Cerebellar cortex (tissue), 1 donor: ENCODE measurements around the gene EFHD1.
"Not testable (repeated sequence)": the region's sequence is repeated elsewhere in the genome, so short reads cannot be mapped to it uniquely, and the experiment has no call there.

Source experiments
- DNase-seq: peaks from one replicate; pipeline ENCODE4 v3.0.0-alpha.2; 2015; ENCODE audit warnings: low spot score

The EFHD1 gene

DNA sequence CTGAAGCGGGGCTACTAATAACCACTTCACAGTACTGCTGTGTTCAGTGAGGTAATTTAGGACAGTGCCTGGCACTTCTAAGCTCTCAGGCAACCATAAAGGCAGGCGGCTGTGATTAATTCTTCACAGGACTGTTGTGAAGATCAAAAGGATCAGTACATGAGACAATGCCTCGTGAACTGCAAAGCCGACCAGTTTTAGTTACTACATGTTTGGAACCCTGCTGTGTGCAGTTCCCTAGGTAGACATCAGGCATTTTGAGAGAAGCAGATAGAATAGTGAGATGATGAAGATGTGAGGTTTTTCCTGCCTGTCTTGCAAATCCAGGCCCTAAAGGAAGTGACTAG lies 19.1 kb downstream of the EFHD1 start:
- no peak for DNase-seq

GRCh38 chr2:232653441-232653840 lies 20.0 kb downstream of the EFHD1 start:
- no peak for DNase-seq

DNA sequence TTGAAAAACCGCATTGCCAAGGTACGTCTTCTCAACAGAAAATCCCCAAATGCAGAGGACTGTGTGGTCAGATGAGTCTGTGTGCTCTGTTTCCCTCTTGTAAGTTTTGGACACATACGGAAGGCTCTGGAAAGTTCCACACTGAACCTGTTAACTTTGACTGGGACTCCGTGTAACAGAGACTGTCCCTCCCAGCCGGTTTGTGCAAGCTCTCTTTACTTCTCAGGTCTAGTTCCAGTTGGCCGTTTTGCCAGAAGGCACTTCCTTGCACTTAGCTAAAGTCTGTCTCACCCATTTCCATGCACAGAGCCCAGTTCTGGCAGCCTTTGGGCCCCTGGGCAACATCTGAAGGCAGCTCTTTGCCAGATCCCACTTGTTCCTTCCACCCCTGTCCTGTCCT lies 22.0 kb downstream of the EFHD1 start:
- DNase-seq, result no peak

DNA sequence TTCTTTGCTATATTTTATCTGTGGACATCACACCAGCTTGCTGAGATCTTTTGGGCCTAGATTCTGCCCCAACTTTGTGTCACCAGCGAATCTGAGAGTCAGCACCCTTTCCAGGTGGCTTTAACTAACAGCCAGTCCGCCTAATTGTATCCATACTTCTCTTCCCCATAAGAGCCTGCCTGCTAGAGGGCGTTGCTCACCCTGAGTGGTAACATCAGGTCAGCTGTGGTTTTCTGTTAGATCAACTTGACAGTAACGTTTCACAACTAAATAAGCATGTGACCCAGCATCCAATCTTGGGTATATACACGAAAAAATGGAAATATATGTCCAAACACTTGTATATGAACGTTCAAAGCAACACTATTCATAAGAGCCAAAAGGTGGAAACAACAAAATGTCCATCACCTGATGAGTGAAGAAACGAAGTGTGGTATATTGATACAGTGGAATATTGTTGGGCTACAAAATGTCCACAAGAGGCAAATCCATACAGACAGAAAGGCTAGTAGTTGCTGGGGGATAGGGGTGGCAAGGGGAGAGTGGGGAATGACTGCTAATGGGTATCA lies 24.9 kb downstream of the EFHD1 start:
- no peak for DNase-seq

DNA sequence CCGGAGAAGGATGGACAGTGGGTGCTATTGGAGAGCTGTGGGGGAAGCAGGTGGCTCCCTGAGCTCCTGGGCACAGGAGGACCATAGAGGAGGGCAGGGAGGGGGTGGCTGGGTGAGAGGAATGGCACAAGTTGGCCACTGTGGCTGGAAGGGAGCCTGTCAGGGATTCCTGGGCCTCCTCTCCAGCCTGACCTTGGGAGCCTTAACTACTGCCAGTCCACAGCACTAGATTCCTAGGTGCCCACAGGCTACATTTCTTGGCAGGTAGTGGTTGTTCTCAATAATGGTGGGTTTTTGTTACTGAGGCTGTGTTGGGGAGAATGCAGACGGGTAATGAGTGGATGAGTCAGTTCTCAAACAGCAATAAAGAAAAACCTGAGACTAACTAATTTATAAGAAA lies 26.0 kb downstream of the EFHD1 start:
- DNase-seq, result no peak

DNA sequence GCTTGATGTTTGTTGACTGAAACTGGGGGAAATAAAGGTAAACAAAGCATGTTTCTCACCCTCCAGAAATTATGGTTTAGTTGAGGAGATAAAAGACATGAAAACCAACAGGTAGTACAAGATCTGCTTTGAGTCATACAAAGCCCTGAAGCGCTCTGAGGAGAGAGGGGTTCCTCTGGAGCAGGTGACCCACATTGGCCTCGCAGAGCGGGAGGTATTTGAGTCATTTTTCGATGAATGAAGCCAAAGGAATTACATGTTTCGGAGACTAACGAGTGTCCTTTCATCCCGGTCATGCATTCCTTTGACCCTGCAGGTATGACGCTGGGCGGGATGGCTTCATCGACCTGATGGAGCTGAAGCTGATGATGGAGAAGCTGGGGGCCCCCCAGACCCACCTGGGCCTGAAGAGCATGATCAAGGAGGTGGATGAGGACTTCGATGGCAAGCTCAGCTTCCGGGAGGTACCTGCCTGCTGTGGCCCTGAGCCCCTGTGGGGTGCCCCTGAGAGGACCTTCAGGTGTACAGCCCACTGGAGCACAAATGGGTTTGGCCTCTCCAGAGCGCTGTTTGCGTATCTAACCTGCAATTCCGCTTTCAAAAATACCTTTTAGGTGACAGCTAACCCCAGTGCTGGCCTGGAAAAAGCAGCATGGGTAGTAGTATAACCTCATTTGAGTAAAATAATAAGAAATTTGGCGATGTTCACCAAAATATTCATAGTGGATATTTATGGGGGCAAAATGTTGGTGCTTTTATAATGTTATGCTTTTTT lies 29.3 kb downstream of the EFHD1 start:
- no peak for DNase-seq

GRCh38 chr2:232666051-232666805 lies 32.8 kb downstream of the EFHD1 start:
- DNase-seq, result peak; percentile 81

DNA sequence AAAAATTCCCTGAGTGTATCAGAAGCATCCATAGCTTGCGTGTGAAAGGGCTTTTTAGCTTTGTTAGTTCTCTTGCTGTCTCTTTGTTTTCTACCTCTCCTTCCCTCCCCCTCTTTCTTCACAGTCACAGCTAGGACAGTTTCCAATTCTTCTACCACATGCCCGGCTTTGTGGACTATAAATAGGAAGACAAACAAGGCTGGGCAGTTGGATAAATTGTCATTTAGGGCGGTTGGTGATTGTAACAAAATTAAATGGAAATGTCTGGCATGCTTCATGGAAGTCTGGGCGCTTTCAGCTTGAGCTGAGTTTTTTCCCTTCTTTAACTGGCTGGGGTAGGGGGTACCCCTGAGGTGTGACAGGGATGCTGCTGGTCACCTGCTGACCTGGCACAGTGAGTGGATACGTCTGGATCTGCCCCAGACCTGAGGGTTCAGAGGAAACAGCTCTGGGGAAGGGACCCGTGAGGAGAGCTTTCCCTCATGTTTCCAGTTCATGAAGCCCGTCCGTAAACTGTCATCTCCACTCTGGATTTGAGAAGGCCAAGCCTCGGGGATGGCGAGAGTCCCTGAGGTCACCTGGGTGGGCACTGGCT lies 34.7 kb downstream of the EFHD1 start:
- peak; percentile 77 for DNase-seq

- DNase-seq, result peak; percentile 31
Observed at GRCh38 chr2:232668805-232669444, 35.5 kb downstream of the EFHD1 start.

GRCh38 chr2:232672588-232672987 lies 39.2 kb downstream of the EFHD1 start:
- DNase-seq, result no peak

DNA sequence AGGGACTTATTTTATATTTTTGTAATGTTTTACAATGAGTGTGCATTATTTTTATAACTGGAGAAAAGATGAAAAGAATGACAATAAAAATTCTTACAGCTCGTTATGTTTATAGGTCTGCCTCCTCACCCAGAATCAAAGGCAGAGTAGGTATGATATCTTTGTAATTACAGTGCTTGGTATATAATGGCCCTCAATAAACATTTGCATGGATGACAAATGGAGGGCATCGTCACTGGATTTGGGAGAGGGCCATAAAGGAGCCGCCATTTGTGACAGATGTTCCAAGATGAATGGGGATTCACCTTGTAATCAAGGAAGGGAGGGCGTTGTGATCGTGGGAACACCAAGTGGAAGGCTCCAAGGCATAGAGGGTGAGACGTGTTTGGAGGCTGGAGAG lies 41.1 kb downstream of the EFHD1 start:
- no peak for DNase-seq

- no peak for DNase-seq
Observed at GRCh38 chr2:232675381-232675780, 42.0 kb downstream of the EFHD1 start.

DNA sequence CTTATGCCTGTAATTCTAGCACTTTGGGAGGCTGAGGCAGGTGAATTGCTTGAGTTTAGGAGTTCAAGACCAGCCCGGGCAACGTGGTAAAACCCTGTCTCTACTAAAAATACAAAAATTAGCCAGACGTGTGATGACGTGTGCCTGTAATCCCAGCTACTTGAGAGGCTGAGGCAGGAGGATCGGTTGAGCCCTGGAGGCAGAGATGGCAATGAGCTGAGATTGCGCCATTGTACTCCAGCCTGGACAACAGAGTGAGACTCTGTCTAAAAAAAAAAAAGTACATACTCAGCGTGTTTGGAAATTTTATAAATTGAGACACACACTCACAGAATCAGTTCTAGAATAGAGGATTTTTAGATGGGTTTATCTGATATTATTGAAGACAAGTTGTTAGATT lies 46.6 kb downstream of the EFHD1 start:
- no peak for DNase-seq

DNA sequence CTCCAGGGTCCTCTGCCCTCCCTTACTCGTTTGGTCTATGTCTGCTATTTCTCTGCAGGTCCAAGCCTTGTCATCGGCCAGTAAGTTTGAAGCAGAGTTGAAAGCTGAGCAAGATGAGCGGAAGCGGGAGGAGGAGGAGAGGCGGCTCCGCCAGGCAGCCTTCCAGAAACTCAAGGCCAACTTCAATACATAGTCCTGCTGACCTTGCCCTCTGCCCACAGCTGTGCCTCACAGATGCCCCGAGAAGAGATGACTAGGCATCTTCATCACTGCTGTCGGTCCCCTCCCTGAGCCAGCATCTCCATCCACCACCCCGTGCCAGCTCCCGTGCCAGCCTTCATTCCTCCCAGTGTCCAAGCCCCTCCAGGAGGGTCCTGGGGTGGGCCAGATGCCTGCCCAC lies 48.1 kb downstream of the EFHD1 start:
- no peak for DNase-seq

DNA sequence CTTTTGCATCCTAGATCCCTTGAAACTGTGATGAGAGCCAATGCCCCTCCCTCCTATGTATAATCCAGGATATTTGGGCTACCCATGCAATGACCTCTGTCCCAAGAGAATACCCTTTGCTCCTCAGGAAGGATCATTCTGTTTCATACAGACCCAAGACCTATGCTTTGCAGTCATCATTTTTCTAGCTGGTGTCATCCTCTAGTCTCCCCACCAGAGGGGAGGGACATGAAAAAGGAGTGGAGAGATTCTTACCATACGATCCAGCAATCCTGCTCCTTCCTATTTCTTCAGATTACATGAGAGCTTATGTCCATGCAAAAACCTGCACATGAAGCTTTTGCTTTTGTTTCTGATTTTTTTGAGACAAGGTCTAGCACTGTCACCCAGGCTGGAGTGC lies 50.0 kb downstream of the EFHD1 start:
- DNase-seq, result no peak

DNA sequence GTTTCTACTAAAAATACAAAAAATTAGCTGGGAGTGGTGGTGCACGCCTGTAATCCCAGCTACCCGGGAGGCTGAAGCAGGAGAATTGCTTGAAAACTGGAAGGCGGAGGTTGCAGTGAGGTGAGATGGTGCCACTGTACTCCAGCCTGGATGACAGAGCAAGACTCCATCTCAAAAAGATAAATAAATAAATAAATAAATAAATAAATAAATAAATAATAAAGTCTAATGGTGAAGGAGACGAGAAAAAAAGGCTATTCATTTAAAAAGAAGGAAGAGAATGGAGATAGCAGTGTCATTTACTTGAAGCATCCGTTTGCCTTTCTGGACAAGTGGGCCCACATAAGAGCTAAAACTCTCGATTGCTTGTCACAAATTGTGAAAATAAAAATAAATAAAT lies 52.0 kb downstream of the EFHD1 start:
- not testable (repeated sequence) for DNase-seq

DNA sequence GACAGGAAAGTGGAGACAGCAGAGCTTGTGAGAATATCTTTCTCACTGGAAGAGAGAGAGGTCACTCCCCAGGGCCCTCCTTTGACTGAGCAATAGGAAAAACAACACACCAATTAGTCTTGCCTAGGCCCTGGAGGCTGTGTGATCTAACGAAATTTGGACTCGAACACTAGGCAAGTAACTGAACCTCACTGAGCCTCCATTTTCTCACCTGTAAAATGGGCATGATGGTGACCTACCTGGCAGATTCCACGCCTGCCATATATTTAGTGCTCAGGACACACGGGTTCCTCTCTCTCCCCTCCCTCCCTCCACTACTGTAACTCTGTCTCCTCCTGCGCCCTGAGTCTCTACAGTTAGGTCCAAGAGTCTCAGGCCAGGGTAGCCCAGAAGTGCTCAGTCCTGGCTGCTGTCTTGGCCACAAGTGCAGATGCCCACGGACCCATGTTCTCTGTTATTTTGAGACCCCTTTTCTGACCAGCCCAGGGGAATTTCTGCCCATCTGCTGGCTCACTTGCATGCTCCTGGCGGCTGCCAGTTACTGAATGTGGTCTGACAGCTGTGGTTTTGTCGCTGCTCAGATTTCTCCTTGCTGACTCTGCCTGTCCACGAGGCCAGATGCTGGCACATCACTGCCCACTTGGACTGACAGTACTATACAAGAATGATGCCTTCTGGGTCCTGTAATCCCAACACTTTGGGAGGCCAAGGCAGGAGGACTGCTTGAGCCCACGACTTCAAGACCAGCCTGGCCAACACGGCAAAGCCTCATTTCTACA lies 54.2 kb downstream of the EFHD1 start:
- DNase-seq, result no peak

- no peak for DNase-seq
Observed at GRCh38 chr2:232688201-232688600, 54.8 kb downstream of the EFHD1 start.

GRCh38 chr2:232689152-232689910 lies 55.9 kb downstream of the EFHD1 start:
- DNase-seq, result peak; percentile 75

- not testable (repeated sequence) for DNase-seq
Observed at GRCh38 chr2:232691117-232691516, 57.7 kb downstream of the EFHD1 start.

DNA sequence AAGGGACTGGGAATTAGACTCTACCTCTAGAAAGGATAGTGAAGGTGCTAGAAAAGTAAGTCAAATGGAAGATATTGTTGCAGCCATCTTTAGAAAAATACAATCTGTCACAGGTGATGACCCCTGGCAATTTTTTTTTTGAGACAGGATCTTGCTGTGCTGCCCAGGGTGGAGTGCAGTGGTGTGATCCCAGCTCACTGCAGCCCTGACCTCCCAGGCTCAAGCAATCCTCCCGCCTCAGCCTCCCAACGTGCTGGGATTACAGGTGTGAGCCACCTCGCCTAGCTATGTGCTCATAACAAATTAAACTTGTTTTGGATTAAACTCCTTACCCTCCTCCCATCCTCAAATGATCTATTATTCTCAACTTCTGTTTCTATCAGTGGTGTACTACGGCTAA lies 59.9 kb downstream of the EFHD1 start:
- no peak for DNase-seq
